ENCODE results near the gene RYR2.
A peak's percentile ranks its signal among the peaks of the same experiment; 100 is the strongest.

Gene RYR2

GRCh38 chr1:237864338-237865244 is 822.6 kb downstream of the RYR2 start:
- DNase-seq (ENCODE audit: low read depth, low spot score): no peak
- no peak overlapping the region for H3K27ac ChIP-seq

GRCh38 chr1:237867380-237867888 is 825.5 kb downstream of the RYR2 start:
- H3K27ac ChIP-seq: no peak overlapping the region
- no peak for DNase-seq (ENCODE audit: low read depth, low spot score)

DNA sequence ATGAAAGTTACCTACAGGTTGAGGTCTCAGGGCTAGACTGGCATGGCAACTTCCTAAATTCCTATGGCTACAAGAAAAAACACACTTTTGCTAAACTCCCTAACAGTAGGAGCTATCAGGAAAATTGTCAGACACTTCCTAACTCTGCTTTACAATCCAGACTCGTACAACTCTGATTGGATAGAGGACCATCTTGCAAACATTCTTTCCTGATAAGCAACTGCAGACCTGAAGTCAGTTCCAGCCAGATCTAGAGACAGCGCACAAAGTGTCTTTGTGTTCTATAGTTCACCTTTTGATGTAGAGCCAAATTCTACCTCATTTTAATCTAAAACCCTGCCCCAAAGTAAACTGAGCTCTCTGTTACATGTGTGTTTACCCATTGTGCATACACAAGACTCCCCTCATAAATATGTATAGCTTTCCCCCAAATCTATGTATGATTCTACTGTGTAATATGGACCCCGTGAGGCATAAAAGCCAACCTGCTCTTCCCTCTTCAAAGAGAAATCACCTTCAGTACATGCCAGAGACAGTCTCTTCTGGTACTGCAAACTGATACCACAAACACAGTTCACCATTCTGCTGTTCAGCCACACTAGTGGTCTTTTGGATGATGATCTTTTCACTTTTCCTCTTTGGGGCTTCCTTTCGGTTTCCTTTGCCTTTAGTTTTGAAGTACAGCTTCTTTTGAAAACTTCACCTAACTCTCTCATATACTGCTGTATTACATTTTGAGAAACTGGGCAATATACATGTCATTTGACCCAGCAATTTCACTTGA is 827.0 kb downstream of the RYR2 start:
- no peak overlapping the region for H3K27ac ChIP-seq
- DNase-seq (ENCODE audit: low read depth, low spot score): no peak

DNA sequence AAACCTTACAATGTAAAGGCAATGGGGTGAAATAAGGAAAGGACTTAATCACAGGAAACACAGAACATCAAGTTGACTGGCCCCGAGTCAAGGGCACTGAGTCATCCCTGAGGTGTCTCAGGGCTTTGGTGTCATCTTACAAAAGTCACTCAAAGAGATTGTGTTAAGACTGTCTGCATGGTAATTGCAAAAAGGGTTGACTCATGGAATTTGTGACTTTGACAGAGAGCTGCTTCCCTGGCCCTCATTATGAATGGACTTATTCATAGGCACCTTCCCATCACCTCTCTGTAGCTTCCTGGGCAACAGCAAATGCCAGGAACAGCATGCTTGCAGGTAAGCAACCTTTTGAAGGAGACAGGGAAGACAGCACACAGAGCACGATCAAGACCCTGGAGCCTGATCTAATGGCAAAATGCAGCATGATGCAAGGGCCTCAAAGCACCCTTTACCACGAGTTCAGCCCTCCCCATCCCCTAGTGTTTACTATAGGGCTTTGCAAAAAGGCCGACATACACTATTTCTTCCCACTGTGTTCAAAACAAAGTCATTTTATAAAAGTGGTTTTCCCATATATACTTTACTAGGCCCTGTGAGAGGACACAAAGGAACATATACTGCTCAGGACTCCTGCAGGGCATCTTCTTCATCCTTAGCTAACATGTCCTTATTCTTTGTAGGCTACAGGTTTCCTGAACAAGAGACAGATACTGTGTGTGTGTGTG is 831.7 kb downstream of the RYR2 start:
- H3K27ac ChIP-seq: peak overlapping the region; percentile 65
- peak; percentile 76 for DNase-seq (ENCODE audit: low read depth, low spot score)

DNA sequence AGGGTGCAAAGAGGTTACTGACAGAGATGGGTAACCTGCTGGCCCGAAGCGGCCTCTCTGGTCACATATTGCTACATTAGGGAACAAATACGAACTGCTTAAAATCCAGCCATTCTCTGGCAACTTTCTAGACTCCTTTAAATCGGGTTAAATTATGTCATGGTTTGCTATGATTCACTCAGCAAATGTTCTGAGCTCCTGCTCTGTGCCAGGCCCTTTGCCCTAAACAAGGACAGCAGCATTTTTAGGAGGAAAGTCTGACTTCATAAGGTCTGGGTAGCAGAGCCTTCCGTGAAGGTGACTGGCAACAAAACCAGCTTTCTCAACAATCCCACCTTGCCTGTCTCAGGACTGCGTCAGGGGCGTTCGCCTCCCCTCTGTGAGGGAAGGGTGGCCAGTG is 833.3 kb downstream of the RYR2 start:
- DNase-seq (ENCODE audit: low read depth, low spot score): no peak
- no peak overlapping the region for H3K27ac ChIP-seq

DNA sequence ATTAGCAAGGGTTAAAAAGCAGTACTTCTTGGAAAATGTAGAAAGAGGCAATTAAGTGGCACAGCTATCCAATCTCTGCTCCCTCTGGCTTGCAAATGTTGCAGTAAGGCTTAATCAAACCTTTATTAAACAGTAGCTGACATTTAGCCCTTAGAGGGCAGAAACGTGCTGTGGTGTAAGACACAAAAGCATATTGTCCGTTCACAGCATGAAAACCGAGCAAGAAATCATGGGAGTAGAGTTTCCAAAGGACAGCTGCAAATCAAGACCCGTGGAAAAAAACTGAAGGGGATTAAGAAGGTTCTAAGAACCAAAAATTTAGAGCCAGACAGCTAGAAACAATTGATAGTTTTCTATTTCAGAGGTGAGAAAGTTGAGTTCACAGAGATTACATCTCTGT is 835.6 kb downstream of the RYR2 start:
- no peak overlapping the region for H3K27ac ChIP-seq
- no peak for DNase-seq (ENCODE audit: low read depth, low spot score)

DNA sequence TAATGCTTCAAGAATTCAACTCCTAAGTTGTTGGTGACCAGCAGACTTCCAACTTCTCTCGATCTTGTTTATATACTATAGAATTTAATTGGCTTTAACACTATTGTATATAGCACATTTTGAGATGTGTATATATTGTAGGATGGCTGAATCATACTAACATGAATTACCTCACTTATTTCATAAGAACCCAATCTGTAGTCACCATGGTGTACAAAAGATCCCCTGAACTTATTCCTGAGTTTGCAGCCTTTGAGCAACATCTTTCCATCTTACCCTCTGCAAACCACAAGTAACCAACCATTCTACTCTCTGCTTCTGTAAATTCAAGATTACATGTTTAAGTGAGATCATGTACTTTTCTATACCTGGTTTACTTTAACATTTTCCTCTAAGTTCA is 836.4 kb downstream of the RYR2 start:
- H3K27ac ChIP-seq: peak overlapping the region; percentile 37
- no peak for DNase-seq (ENCODE audit: low read depth, low spot score)

DNA sequence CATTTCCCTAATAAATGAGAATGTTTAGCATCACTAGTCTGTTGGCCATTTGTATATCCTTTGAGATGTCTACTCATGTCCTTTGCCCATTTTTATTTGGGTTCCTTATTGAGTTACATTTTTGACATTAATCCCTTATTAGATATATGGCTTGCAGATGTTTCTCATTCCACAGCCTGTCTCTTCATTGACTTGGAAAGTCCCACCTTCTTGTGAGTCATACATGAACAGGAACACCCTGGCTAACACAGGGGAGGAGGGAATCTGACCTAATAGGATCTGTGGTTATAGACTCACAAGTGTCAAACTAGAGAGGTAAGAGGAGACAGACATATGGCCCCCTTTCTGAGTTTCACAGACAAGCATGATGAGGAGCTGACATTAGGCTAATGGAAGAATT is 837.2 kb downstream of the RYR2 start:
- DNase-seq (ENCODE audit: low read depth, low spot score): peak; percentile 64
- H3K27ac ChIP-seq: peak overlapping the region; percentile 37

All from epithelial cell of prostate (primary cell).